Measurements from ENCODE around the gene MSANTD1.

- TF ChIP-seq, protein P1, sequence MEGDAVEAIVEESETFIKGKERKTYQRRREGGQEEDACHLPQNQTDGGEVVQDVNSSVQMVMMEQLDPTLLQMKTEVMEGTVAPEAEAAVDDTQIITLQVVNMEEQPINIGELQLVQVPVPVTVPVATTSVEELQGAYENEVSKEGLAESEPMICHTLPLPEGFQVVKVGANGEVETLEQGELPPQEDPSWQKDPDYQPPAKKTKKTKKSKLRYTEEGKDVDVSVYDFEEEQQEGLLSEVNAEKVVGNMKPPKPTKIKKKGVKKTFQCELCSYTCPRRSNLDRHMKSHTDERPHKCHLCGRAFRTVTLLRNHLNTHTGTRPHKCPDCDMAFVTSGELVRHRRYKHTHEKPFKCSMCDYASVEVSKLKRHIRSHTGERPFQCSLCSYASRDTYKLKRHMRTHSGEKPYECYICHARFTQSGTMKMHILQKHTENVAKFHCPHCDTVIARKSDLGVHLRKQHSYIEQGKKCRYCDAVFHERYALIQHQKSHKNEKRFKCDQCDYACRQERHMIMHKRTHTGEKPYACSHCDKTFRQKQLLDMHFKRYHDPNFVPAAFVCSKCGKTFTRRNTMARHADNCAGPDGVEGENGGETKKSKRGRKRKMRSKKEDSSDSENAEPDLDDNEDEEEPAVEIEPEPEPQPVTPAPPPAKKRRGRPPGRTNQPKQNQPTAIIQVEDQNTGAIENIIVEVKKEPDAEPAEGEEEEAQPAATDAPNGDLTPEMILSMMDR (IDR thresholded peaks at IDR 0.05), result no peak
- TF ChIP-seq POLR2A (IDR thresholded peaks at IDR 0.05) (no peak), POLR2AphosphoS5 (IDR thresholded peaks at IDR 0.05) (no peak)
Measured at GRCh38 chr4:3250438-3250955, 1.5 kb downstream of the MSANTD1 start.
